Pancreas (tissue), 10 donors: ENCODE measurements around the gene FAM78A. TPM values are rescaled to one million over a fixed set of nuclear protein-coding genes. Genes with fewer than 3 reads are reported as not detected.

Experiments used
- ATAC-seq, 4 donors: fragments of 200-7000 bp; cut with Tn5 transposase; one replicate each; pipeline versions ENCODE4 v1.8.0 to v1.9.1; 2020; ENCODE audit warnings: mild to moderate bottlenecking in 4 of 4, moderate library complexity in 4 of 4
- DNase-seq, 6 donors: peaks; one replicate each; pipeline ENCODE4 v3.0.0-alpha.2; 2020
- FAIRE-seq: peaks from 2 replicates; lab custom pipeline; 2012; peaks lifted over from hg19 to GRCh38; lab: Jason Lieb, UNC
- H3K27ac ChIP-seq, 4 donors: fragments of 200-600 bp; sonication (generic); 1 replicate in 3 of 4; 2 replicates in 1 of 4; pipeline versions ENCODE4 v1.5.0 to v1.8.0; 2020
- H3K27me3 ChIP-seq, 4 donors: fragments of 200-600 bp; one replicate each; pipeline ENCODE4 v1.8.0; 2021
- H3K36me3 ChIP-seq, 3 donors: fragments of 200-600 bp; sonication (generic) in 1 of 3; one replicate each; pipeline versions ENCODE4 v1.5.0 to v1.8.0; 2020 to 2021
- H3K4me1 ChIP-seq, 3 donors: fragments of 200-600 bp; one replicate each; pipeline ENCODE4 v1.8.0; 2021
- H3K4me3 ChIP-seq, 4 donors: fragments of 200-600 bp; sonication (generic) in 2 of 4; one replicate each; pipeline versions ENCODE4 v1.5.0 to v1.8.0; 2020 to 2021
- H3K9me3 ChIP-seq, 4 donors: fragments of 200-600 bp; one replicate each; pipeline ENCODE4 v1.8.0; 2021
- whole genome bisulfite sequencing, 2 donors: extraction: QIAGEN DNeasy Blood & Tissue Kit; methylation state at CpG; one replicate each; pipeline ENCODE4 v1.1.7; 2013; 5-methylcytosine and 5-hydroxymethylcytosine counted together
- intact Hi-C, 3 donors: fragments of 100-400 bp; cut with DNase I; formaldehyde crosslinking; loops; one replicate each; pipeline versions ENCODE4 v1.11.1 to v1.14.2; 2022
- polyA plus RNA-seq, 2 donors: library from polyadenylated mRNA; stranded (reverse); fragments of 200-250 nt; gene quantifications; one replicate each; pipeline ENCODE4 v1.2.3, GENCODE V29; 2013
- total RNA-seq, 6 donors: library from RNA; stranded (reverse); fragmentation: NEBNext Ultra II Directional in 4 of 6; extraction: Animal tissue kit (Norgen Biotek cat#: 25700) in 4 of 6; gene quantifications; one replicate each; pipeline versions ENCODE4 v1.2.1 to v1.2.4, GENCODE V29; 2021 to 2023
- TF ChIP-seq, protein P1 (sequence below), 4 donors: fragments of 200-600 bp; sonication (generic) in 3 of 4; IDR thresholded peaks; one replicate each; pipeline versions ENCODE4 v1.5.0 to v1.8.0; 2021; ENCODE audit warnings: antibody characterized with exemption in 4 of 4
- donor health status: healthy with polysubstance abuse.
- donor health status: DM: no; HTN: no; CAD: no; lungs with moderate emphysema.
- donor health status: DM: no; HTN: no; CAD: no.
- donor health status: control.
- donor health status: control.
- donor health status: Bipolar disorder and iron deficiency.
- donor health status: DM: yes; HTN: yes; CAD: no.
- donor health status: DM: no; HTN: no; CAD: no.
- donor health status: DM: no; HTN: no; CAD: no.
- donor health status: DM: yes; HTN: yes; CAD: no.

The FAM78A gene
- total and polyA plus RNA-seq, 8 donors = 0.37 to 3.9 (median 0.78) TPM

DNA sequence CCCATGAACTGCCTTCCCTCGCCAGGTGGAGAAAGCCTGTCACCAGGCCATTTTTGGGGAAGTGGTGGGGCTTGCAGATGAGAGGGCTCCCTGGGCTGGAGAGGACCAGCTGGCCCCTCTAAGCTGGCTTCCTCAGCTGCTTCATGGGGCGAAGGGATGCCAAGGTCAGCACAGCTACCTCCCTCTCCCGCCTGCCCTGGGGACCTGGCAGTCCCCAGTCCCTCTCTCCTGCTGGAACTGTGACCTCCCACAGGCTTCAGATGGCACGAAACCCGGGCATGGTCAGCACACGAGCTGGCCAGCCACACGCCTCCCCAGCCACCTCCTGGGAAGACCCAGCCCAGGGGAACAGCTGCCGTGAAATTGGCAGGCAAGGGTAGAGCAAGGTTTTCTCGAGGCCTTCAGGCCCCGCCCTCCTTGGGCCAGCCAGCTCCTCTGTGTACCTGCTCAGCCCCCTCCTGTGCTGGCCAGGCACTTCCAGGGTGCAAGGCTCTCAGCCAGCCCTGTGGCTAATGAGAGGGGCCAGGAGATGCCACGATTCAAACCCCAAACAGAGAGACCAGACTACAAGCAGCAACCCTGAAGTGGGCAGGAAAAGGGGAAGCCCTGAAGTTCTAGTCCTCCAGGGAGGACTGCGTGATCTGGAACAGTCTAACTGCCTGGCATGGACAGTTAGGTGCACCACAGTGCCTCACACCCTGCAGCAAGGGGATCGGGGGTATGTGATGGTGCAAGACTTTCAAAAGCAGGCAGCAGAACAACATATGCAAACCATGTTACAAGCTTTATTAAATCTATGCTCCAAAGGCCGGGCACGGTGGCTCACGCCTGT lies 26.1 kb upstream of the FAM78A start:
- Histone ChIP-seq H3K27ac (no peak overlapping the region), H3K4me3 (no peak overlapping the region), H3K9me3 (no peaks in the 10 kb centered on the region), H3K27me3 (no peaks in the 10 kb centered on the region), H3K36me3 (no peaks in the 10 kb centered on the region), H3K4me1 (no peaks in the 10 kb centered on the region)
- ATAC-seq (peak; percentile 93 to 99 (median 98)), FAIRE-seq (no peak), DNase-seq (peak; percentile 71 to 92 (median 85))
- WGBS, 2 donors = 45 to 47% methylated on average over 14 to 16 of the region's 16 CpGs
- TF ChIP-seq, protein P1, sequence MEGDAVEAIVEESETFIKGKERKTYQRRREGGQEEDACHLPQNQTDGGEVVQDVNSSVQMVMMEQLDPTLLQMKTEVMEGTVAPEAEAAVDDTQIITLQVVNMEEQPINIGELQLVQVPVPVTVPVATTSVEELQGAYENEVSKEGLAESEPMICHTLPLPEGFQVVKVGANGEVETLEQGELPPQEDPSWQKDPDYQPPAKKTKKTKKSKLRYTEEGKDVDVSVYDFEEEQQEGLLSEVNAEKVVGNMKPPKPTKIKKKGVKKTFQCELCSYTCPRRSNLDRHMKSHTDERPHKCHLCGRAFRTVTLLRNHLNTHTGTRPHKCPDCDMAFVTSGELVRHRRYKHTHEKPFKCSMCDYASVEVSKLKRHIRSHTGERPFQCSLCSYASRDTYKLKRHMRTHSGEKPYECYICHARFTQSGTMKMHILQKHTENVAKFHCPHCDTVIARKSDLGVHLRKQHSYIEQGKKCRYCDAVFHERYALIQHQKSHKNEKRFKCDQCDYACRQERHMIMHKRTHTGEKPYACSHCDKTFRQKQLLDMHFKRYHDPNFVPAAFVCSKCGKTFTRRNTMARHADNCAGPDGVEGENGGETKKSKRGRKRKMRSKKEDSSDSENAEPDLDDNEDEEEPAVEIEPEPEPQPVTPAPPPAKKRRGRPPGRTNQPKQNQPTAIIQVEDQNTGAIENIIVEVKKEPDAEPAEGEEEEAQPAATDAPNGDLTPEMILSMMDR (IDR thresholded peaks at IDR 0.05) = no peak
- intact Hi-C loops = no loop called here

DNA sequence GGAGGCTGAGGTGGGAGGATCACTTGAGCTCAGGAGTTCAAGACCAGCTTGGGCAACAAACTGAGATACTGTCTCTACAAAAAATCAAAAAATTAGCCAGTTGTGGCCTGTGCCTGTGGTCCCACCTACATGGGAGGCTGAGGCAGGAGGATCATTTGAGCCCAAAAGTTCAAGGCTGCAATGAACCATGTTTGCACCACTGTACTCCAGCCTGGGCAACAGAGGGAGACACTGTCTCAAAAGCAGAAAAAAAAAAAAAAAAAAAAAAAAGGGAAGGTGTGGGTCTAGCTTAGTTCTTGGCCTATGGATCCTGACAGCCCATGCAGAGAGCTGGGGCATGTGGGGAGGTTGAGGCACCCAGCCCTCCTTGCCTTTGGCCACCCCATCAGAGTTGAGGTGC lies 24.1 kb upstream of the FAM78A start:
- no peaks in the 10 kb centered on the region for H3K36me3 ChIP-seq
- H3K27ac ChIP-seq = no peak overlapping the region
- DNase-seq = no peak
- H3K4me3 ChIP-seq = no peak overlapping the region
- intact Hi-C loops = no loop called here
- H3K4me1 ChIP-seq = no peaks in the 10 kb centered on the region
- no peaks in the 10 kb centered on the region for H3K27me3 ChIP-seq
- TF ChIP-seq, protein P1 (IDR thresholded peaks at IDR 0.05) = no peak
- FAIRE-seq = no peak
- no peak for ATAC-seq
- H3K9me3 ChIP-seq = no peaks in the 10 kb centered on the region

DNA sequence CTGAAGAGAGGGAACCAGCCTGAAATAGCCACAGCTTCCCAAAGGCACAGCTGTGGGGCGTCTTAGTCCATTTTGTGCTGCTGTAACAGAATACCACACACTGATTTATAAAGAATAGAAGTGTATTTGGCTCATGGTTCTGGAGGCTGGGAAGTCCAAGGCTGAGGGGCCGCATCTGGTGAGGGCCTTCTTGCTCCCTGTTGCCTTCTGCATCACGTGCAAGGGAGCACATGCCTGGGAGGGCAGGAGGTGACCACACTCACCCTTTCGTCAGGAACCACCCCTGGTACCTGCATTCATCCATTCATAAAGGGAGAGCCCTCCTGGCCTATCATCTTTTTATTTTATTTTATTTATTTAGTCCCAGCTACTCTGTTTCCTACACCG lies 23.6 kb upstream of the FAM78A start:
- DNase-seq (no peak), FAIRE-seq (no peak), ATAC-seq (no peak)
- no peaks in the 10 kb centered on the region for H3K36me3 ChIP-seq
- H3K4me3 ChIP-seq = no peak overlapping the region
- no peak overlapping the region for H3K27ac ChIP-seq
- WGBS, 2 donors = 74 to 84% methylated on average over 5 of the region's 5 CpGs
- H3K4me1 ChIP-seq = no peaks in the 10 kb centered on the region
- TF ChIP-seq, protein P1 (IDR thresholded peaks at IDR 0.05) = no peak
- no peaks in the 10 kb centered on the region for H3K9me3 ChIP-seq
- intact Hi-C loops = no loop called here
- no peaks in the 10 kb centered on the region for H3K27me3 ChIP-seq

DNA sequence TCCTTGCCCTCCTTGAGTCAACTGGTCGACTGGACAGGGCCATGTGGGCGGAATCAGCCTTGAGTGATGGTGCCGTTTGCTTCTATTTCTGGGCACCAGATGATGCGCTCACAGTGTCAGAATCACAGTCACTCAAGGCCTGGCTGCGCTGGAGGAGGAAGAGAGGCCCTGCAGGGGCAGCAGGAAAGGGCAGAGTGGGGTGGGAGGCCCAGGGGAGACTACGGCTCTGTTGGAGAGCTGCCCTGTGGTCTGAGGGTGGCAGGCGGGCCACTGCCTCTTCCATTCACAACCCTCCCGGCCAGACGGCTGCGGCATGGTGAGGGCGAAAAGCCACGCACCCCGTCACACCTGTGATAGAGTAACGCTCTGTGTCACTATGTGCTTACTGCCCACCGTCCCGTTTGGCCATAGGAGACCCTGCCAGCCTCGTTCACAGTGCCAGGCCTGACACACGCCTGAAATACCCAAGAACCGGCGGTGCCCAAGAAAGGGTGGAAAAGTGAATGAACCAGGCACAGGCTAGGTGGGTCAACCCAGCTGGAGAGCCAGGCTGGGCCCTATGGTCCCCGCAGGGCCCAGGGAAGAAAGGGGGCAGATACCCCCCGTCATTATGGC lies 23.1 kb upstream of the FAM78A start:
- Histone ChIP-seq H3K27me3 (no peaks in the 10 kb centered on the region), H3K4me3 (no peak overlapping the region), H3K36me3 (no peaks in the 10 kb centered on the region), H3K4me1 (no peaks in the 10 kb centered on the region), H3K9me3 (no peaks in the 10 kb centered on the region), H3K27ac (no peak overlapping the region)
- no peak for FAIRE-seq
- ATAC-seq = no peak
- intact Hi-C loops = no loop called here
- peak in 1 of 6 donors; percentile 39 for DNase-seq
- 72 to 83% methylated on average over 22 of the region's 22 CpGs for WGBS, 2 donors
- TF ChIP-seq, protein P1 (IDR thresholded peaks at IDR 0.05) = no peak

DNA sequence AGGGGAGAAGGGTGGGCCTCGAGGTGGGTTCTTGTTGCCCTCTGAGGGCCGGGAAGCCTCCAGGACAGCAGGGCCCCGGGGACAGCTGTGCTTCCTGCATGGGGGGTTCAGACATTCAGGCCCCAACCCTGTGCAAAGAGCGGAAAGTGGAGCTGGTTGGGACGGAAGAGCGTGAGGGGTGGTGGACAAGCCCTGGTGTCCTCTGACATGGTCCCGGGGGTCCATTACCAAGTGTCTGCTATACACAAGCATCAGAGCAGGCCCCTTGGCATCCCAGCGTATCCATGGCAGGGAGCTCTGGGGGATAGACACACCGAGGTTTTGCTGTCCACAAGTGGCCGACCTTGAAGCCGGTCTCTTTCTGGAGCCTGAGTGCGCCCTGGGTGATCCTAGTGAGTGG lies 22.5 kb upstream of the FAM78A start:
- 89 to 92% methylated on average over 12 of the region's 12 CpGs for WGBS, 2 donors
- ATAC-seq = no peak

More for the DNA sequence above, 22.5 kb upstream of the FAM78A start:
- H3K4me1 ChIP-seq = no peaks in the 10 kb centered on the region
- H3K4me3 ChIP-seq = no peak overlapping the region
- intact Hi-C loops = no loop called here
- no peak overlapping the region for H3K27ac ChIP-seq
- TF ChIP-seq, protein P1 (IDR thresholded peaks at IDR 0.05) = no peak
- DNase-seq (peak in 1 of 6 donors; percentile 39), FAIRE-seq (no peak)
- no peaks in the 10 kb centered on the region for H3K9me3 ChIP-seq
- no peaks in the 10 kb centered on the region for H3K36me3 ChIP-seq
- H3K27me3 ChIP-seq = no peaks in the 10 kb centered on the region
